ENCODE results near the gene STBD1. TPM values are rescaled to one million over a fixed set of nuclear protein-coding genes. Genes with fewer than 3 reads are reported as not detected.

Gene STBD1
- total and polyA plus RNA-seq, 9 of the 15 experiments (the other 6 are each of a cell fraction or from before 2014, with no cell fraction given) = 0.08 to 0.64 (median 0.27) TPM; not detected in 2

DNA sequence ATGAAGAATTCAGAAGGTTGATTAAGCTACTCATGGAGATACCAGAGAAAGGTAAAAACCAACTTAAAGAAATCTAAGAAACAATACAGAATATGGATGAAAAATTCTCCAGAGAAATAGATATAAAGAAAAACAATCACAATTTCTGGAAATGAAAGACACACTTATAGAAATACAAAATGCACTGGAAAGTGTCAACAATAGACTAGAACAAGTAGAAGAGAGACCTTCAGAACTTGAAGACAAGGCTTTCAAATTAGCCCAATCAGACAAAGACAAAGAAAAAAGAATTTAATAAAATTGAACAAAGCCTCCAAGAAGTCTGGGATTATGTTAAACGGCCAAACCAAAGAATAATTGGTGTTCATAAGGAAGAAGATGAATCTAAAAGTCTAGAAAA is 9.6 kb downstream of the STBD1 start (continued):
- TF ChIP-seq ATF3 (IDR thresholded peaks at IDR 0.05) (no peak), ATF3 (CRISPR knock-in tag; conservative IDR thresholded peaks at IDR 0.05) (no peak), RFX5 (IDR thresholded peaks at IDR 0.05; ENCODE audit: low read depth, low read length) (no peak), ZNF584 (CRISPR knock-in tag; IDR thresholded peaks at IDR 0.05; ENCODE audit: low read depth) (no peak), GABPB2 (CRISPR knock-in tag; conservative IDR thresholded peaks at IDR 0.05) (no peak), HDAC2 (IDR thresholded peaks at IDR 0.05) (no peak), ZC3H4 (CRISPR knock-in tag; IDR thresholded peaks at IDR 0.05; ENCODE audit: borderline replicate concordance) (no peak), PHB (CRISPR knock-in tag; IDR thresholded peaks at IDR 0.05) (no peak), TRIM24 (IDR thresholded peaks at IDR 0.05) (0 out of 4 replicates have a peak, but pooled peaks of 1 of the 2 experiments have one; percentile 18), HNRNPLL (IDR thresholded peaks at IDR 0.05; ENCODE audit: low read depth, low read length, poor library complexity, severe bottlenecking) (no peak), TRIM28 (IDR thresholded peaks at IDR 0.05) (peak; percentile 43; the same call in 1 of the 2 replicates)
- TF ChIP-seq, protein P1, sequence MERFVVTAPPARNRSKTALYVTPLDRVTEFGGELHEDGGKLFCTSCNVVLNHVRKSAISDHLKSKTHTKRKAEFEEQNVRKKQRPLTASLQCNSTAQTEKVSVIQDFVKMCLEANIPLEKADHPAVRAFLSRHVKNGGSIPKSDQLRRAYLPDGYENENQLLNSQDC (CRISPR knock-in tag; IDR thresholded peaks at IDR 0.05) = no peak

- no peaks in the 10 kb centered on the region for H3K9me1 ChIP-seq (ENCODE audit: control insufficient read depth, insufficient read depth, low read length)
- in situ Hi-C loops (cut with MboI) = no loop called here
- TF ChIP-seq TCFL5 (CRISPR knock-in tag; conservative IDR thresholded peaks at IDR 0.05) (no peak), ZNF143 (CRISPR knock-in tag; IDR thresholded peaks at IDR 0.05) (no peak), ZBTB7A (IDR thresholded peaks at IDR 0.05; ENCODE audit: borderline replicate concordance, control insufficient read depth, low read depth, low read length) (no peak), NUFIP1 (IDR thresholded peaks at IDR 0.05; ENCODE audit: partially characterized antibody) (no peak)
- TF ChIP-seq, protein P2, sequence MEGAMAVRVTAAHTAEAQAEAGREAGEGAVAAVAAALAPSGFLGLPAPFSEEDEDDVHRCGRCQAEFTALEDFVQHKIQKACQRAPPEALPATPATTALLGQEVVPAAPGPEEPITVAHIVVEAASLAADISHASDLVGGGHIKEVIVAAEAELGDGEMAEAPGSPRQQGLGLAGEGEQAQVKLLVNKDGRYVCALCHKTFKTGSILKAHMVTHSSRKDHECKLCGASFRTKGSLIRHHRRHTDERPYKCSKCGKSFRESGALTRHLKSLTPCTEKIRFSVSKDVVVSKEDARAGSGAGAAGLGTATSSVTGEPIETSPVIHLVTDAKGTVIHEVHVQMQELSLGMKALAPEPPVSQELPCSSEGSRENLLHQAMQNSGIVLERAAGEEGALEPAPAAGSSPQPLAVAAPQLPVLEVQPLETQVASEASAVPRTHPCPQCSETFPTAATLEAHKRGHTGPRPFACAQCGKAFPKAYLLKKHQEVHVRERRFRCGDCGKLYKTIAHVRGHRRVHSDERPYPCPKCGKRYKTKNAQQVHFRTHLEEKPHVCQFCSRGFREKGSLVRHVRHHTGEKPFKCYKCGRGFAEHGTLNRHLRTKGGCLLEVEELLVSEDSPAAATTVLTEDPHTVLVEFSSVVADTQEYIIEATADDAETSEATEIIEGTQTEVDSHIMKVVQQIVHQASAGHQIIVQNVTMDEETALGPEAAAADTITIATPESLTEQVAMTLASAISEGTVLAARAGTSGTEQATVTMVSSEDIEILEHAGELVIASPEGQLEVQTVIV (CRISPR knock-in tag; IDR thresholded peaks at IDR 0.05; ENCODE audit: borderline replicate concordance) = no peak
- TF ChIP-seq, protein P3, sequence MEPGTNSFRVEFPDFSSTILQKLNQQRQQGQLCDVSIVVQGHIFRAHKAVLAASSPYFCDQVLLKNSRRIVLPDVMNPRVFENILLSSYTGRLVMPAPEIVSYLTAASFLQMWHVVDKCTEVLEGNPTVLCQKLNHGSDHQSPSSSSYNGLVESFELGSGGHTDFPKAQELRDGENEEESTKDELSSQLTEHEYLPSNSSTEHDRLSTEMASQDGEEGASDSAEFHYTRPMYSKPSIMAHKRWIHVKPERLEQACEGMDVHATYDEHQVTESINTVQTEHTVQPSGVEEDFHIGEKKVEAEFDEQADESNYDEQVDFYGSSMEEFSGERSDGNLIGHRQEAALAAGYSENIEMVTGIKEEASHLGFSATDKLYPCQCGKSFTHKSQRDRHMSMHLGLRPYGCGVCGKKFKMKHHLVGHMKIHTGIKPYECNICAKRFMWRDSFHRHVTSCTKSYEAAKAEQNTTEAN (CRISPR knock-in tag; IDR thresholded peaks at IDR 0.05) = no peak
- ATAC-seq = no peak
- H3K27ac ChIP-seq (ENCODE audit: extremely low read depth, low read depth, low read length) = no peak overlapping the region
- DNase-seq (ENCODE audit: extremely low read depth in 1 of 4, low spot score in 3 of 4) = no peak
- CTCF ChIA-PET (ENCODE audit: low intra/inter-chr PET ratio) = no interaction called here
- intact Hi-C loops (cut with micrococcal nuclease) = no loop called here
- H3K4me2 ChIP-seq (ENCODE audit: insufficient read depth, low read length) = no peak overlapping the region
- no peaks in the 10 kb centered on the region for H4K20me1 ChIP-seq (replicated peaks; ENCODE audit: control insufficient read depth, insufficient read depth, low read length)
- H3K4me1 ChIP-seq (replicated peaks in 1 of 2; ENCODE audit: control insufficient read depth in 2 of 2, insufficient read depth in 2 of 2, low read length in 2 of 2) = no peaks in the 10 kb centered on the region
- no peak for FAIRE-seq
- no peak overlapping the region for H3K9ac ChIP-seq (ENCODE audit: insufficient read depth in 1 of 2, low read depth in 2 of 2, low read length in 2 of 2)
- H3K36me3 ChIP-seq (ENCODE audit: control insufficient read depth, insufficient read depth, low read length) = no peaks in the 10 kb centered on the region
- no peak overlapping the region for H3K4me3 ChIP-seq
- H3K79me2 ChIP-seq (ENCODE audit: control insufficient read depth, insufficient read depth, low read length) = no peaks in the 10 kb centered on the region
- POLR2A ChIA-PET = interaction anchor here (0.6 to 1.5 kb wide), 2 partner anchors 11 to 64 kb away, joined by 3 to 5 read pairs; no protein-coding TSS in a partner anchor
- peaks cover 9% of the 10 kb centered on the region; the same call in 1 of the 2 replicates for H3K9me3 ChIP-seq (replicated peaks; ENCODE audit: control insufficient read depth, insufficient read depth, low read depth, low read length)
- 38% methylated on average over 3 of the region's 3 CpGs for WGBS (ENCODE audit: insufficient coverage, low coverage, missing lambda C conversion rate)
- no TSS peak for BruUV-seq (replicated peaks)
- H3K27me3 ChIP-seq (ENCODE audit: control insufficient read depth in 2 of 2, insufficient read depth in 2 of 2, low read length in 2 of 2) = no peaks in the 10 kb centered on the region
- no peak overlapping the region for H2AFZ ChIP-seq (ENCODE audit: low read depth, low read length)
These were observed 15.7 kb downstream of the STBD1 start for GRCh38 chr4:76322236-76322635.
